GM10847 (cell line): Measurements from ENCODE around the gene TRIM28.

Experiments
- POLR2A ChIP-seq: IDR thresholded peaks from 2 replicates; pipeline ENCODE4 v1.6.1; 2011; ENCODE audit not compliant: insufficient read length; ENCODE audit errors: extremely low read depth

Gene TRIM28

GRCh38 chr19:58516246-58516836, 27.5 kb upstream of the TRIM28 start:
- no peak for TF ChIP-seq POLR2A

- TF ChIP-seq POLR2A: no peak
Measured at GRCh38 chr19:58516964-58517833, 26.7 kb upstream of the TRIM28 start.

- no peak for TF ChIP-seq POLR2A
Measured at GRCh38 chr19:58518256-58519086, 25.4 kb upstream of the TRIM28 start.

GRCh38 chr19:58519087-58519354, 24.8 kb upstream of the TRIM28 start:
- TF ChIP-seq POLR2A: no peak

- TF ChIP-seq POLR2A: peak; percentile 75
Measured at GRCh38 chr19:58519355-58520256, 24.3 kb upstream of the TRIM28 start, which contains the start of gene ZBTB45. ZBTB45 (minus strand) TSS chr19:58519810; CDS start chr19:58517673, 2,137 bp downstream.

- TF ChIP-seq POLR2A: no peak
Measured at GRCh38 chr19:58520257-58520599, 23.6 kb upstream of the TRIM28 start.

- TF ChIP-seq POLR2A: no peak
Measured at GRCh38 chr19:58521651-58522050, 22.2 kb upstream of the TRIM28 start.

GRCh38 chr19:58522709-58523108, 21.2 kb upstream of the TRIM28 start:
- TF ChIP-seq POLR2A: no peak

- no peak for TF ChIP-seq POLR2A
Measured at GRCh38 chr19:58529405-58529804, 14.5 kb upstream of the TRIM28 start.

GRCh38 chr19:58531034-58531840, 12.6 kb upstream of the TRIM28 start:
- TF ChIP-seq POLR2A: no peak

GRCh38 chr19:58535857-58536256, 8.0 kb upstream of the TRIM28 start:
- TF ChIP-seq POLR2A: no peak

GRCh38 chr19:58536852-58537798, 6.7 kb upstream of the TRIM28 start:
- TF ChIP-seq POLR2A: no peak

GRCh38 chr19:58538257-58539168, 5.4 kb upstream of the TRIM28 start:
- TF ChIP-seq POLR2A: no peak
